Trophoblast cell (in vitro differentiated cells and primary cell): ENCODE measurements around the gene BRAP.

Experiments
- DNase-seq, 2 donors: peaks; one replicate each; pipeline ENCODE4 v3.0.0-alpha.2; 2016
- H2AFZ ChIP-seq: 2 replicates; pipeline ENCODE4 v1.6.1; 2013; ENCODE audit warnings: low read length, moderate library complexity, mild to moderate bottlenecking; ENCODE audit not compliant: insufficient read depth, poor library complexity
- H2AK5ac ChIP-seq: 2 replicates; pipeline ENCODE4 v1.6.1; 2013; ENCODE audit warnings: mild to moderate bottlenecking, low read length
- H2BK120ac ChIP-seq: 2 replicates; pipeline ENCODE4 v1.6.1; 2013; ENCODE audit warnings: low read length, mild to moderate bottlenecking, moderate library complexity; ENCODE audit not compliant: insufficient read depth, poor library complexity
- H2BK12ac ChIP-seq: 2 replicates; pipeline ENCODE4 v1.6.1; 2013; ENCODE audit warnings: mild to moderate bottlenecking, low read length, moderate library complexity
- H2BK5ac ChIP-seq: 2 replicates; pipeline ENCODE4 v1.6.1; 2013; ENCODE audit warnings: low read length, low read depth, moderate library complexity, mild to moderate bottlenecking; ENCODE audit not compliant: poor library complexity
- H3K14ac ChIP-seq: 2 replicates; pipeline ENCODE4 v1.6.1; 2013; ENCODE audit warnings: mild to moderate bottlenecking, low read length
- H3K18ac ChIP-seq: 2 replicates; pipeline ENCODE4 v1.6.1; 2013; ENCODE audit warnings: mild to moderate bottlenecking, low read length
- H3K23ac ChIP-seq: 2 replicates; pipeline ENCODE4 v1.6.1; 2013; ENCODE audit warnings: low read length
- H3K27ac ChIP-seq: 2 replicates; pipeline ENCODE4 v1.5.1; 2013; ENCODE audit warnings: low read depth, mild to moderate bottlenecking, inconsistent platforms, low read length, moderate library complexity
- H3K27me3 ChIP-seq: 2 replicates; pipeline ENCODE4 v1.6.1; 2013; ENCODE audit warnings: inconsistent platforms, mild to moderate bottlenecking, low read length, moderate library complexity; ENCODE audit not compliant: insufficient read depth
- H3K36me3 ChIP-seq, 2 experiments: 1 replicate in 1 of 2; 2 replicates in 1 of 2; pipeline ENCODE4 v1.6.1; 2013; ENCODE audit warnings: low read length in 2 of 2, mild to moderate bottlenecking in 2 of 2, moderate library complexity in 1 of 2; ENCODE audit not compliant: insufficient read depth in 2 of 2, control insufficient read depth in 1 of 2
- H3K4ac ChIP-seq: 2 replicates; pipeline ENCODE4 v1.6.1; 2013; ENCODE audit warnings: low read depth, mild to moderate bottlenecking, low read length, moderate library complexity
- H3K4me1 ChIP-seq, 2 experiments: 1 replicate in 1 of 2; 2 replicates in 1 of 2; pipeline ENCODE4 v1.6.1; 2013; ENCODE audit warnings: low read length in 2 of 2, mild to moderate bottlenecking in 2 of 2, moderate library complexity in 1 of 2; ENCODE audit not compliant: insufficient read depth in 2 of 2, control insufficient read depth in 1 of 2
- H3K4me2 ChIP-seq: 2 replicates; pipeline ENCODE4 v1.6.1; 2013; ENCODE audit warnings: inconsistent platforms, mild to moderate bottlenecking, low read length, moderate library complexity
- H3K4me3 ChIP-seq: 2 replicates; pipeline ENCODE4 v1.5.1; 2013; ENCODE audit warnings: mild to moderate bottlenecking, low read depth, low read length, inconsistent platforms
- H3K79me1 ChIP-seq: one replicate; pipeline ENCODE4 v1.6.1; 2013; ENCODE audit warnings: low read length
- H3K79me2 ChIP-seq: 2 replicates; pipeline ENCODE4 v1.6.1; 2013; ENCODE audit warnings: low read length, mild to moderate bottlenecking; ENCODE audit not compliant: control insufficient read depth, insufficient read depth, poor library complexity
- H3K9ac ChIP-seq: 2 replicates; pipeline ENCODE4 v1.6.1; 2013; ENCODE audit warnings: mild to moderate bottlenecking, low read length
- H3K9me3 ChIP-seq: 2 replicates; pipeline ENCODE4 v1.6.1; 2013; ENCODE audit warnings: low read depth, mild to moderate bottlenecking, control low read depth, inconsistent platforms, low read length; ENCODE audit not compliant: insufficient read depth
- H4K12ac ChIP-seq: 2 replicates; pipeline ENCODE4 v1.6.1; 2013; ENCODE audit warnings: low read depth, mild to moderate bottlenecking, low read length, moderate library complexity
- H4K8ac ChIP-seq: 2 replicates; pipeline ENCODE4 v1.6.1; 2013; ENCODE audit warnings: low read depth, mild to moderate bottlenecking, low read length, moderate library complexity
- H4K91ac ChIP-seq: one replicate; pipeline ENCODE4 v1.6.1; 2013; ENCODE audit warnings: low read depth, mild to moderate bottlenecking, low read length, moderate library complexity
- WGBS: extraction: QIAGEN DNeasy Blood & Tissue Kit; methylation state at CpG from one replicate; pipeline ENCODE4 v1.1.7; 2013; ENCODE audit warnings: missing lambda C conversion rate; ENCODE audit not compliant: insufficient read length, insufficient coverage; ENCODE audit errors: extremely low coverage; 5-methylcytosine and 5-hydroxymethylcytosine counted together

Gene BRAP

GRCh38 chr12:111693818-111694217, 8.1 kb upstream of the BRAP start:
- Histone ChIP-seq H2AFZ (no peak overlapping the region), H4K91ac (no peak overlapping the region), H3K4me2 (no peak overlapping the region), H3K9me3 (no peaks in the 10 kb centered on the region), H2AK5ac (no peak overlapping the region), H4K8ac (no peak overlapping the region), H3K4ac (no peak overlapping the region), H2BK12ac (no peak overlapping the region), H3K9ac (no peak overlapping the region), H2BK120ac (no peak overlapping the region), H3K23ac (no peak overlapping the region), H2BK5ac (no peak overlapping the region), H3K27ac (no peak overlapping the region), H3K36me3 (peaks cover 24 to 26% of the 10 kb centered on the region in 2 experiments), H3K4me1 (no peaks in the 10 kb centered on the region), H3K79me2 (no peaks in the 10 kb centered on the region), H3K18ac (no peak overlapping the region), H3K4me3 (no peak overlapping the region), H3K14ac (no peak overlapping the region), H3K79me1 (no peaks in the 10 kb centered on the region), H4K12ac (no peak overlapping the region), H3K27me3 (no peaks in the 10 kb centered on the region)
- DNase-seq: no peak
- no CpG with 5 or more reads among the region's 5 CpGs for WGBS

- H3K14ac ChIP-seq: no peak overlapping the region
- WGBS: no CpG with 5 or more reads among the region's 15 CpGs
- H3K9me3 ChIP-seq: no peaks in the 10 kb centered on the region
- H2BK120ac ChIP-seq: no peak overlapping the region
- no peak overlapping the region for H2BK12ac ChIP-seq
- H3K4me2 ChIP-seq: no peak overlapping the region
- no peak overlapping the region for H3K23ac ChIP-seq
- no peak overlapping the region for H3K4ac ChIP-seq
- H4K12ac ChIP-seq: no peak overlapping the region
- no peaks in the 10 kb centered on the region for H3K4me1 ChIP-seq
- H3K18ac ChIP-seq: no peak overlapping the region
- H3K36me3 ChIP-seq: peaks cover 19 to 23% of the 10 kb centered on the region in 2 experiments
- no peak overlapping the region for H3K9ac ChIP-seq
- no peak overlapping the region for H2AK5ac ChIP-seq
- H3K4me3 ChIP-seq: no peak overlapping the region
- H4K91ac ChIP-seq: no peak overlapping the region
- H2BK5ac ChIP-seq: no peak overlapping the region
- no peaks in the 10 kb centered on the region for H3K27me3 ChIP-seq
- H3K27ac ChIP-seq: no peak overlapping the region
- no peaks in the 10 kb centered on the region for H3K79me2 ChIP-seq
- no peak overlapping the region for H4K8ac ChIP-seq
- DNase-seq: peak in 1 of 2 donors; percentile 8
- no peaks in the 10 kb centered on the region for H3K79me1 ChIP-seq
- no peak overlapping the region for H2AFZ ChIP-seq
Measured at GRCh38 chr12:111692575-111693210, 6.9 kb upstream of the BRAP start.

- H3K4me3 ChIP-seq: no peak overlapping the region
- no peak overlapping the region for H4K12ac ChIP-seq
- H3K23ac ChIP-seq: no peak overlapping the region
- no peaks in the 10 kb centered on the region for H3K79me1 ChIP-seq
- no CpG with 5 or more reads among the region's 3 CpGs for WGBS
- H3K9me3 ChIP-seq: no peaks in the 10 kb centered on the region
- no peak overlapping the region for H2BK12ac ChIP-seq
- no peak overlapping the region for H2BK120ac ChIP-seq
- DNase-seq: no peak
- H3K27me3 ChIP-seq: no peaks in the 10 kb centered on the region
- H3K27ac ChIP-seq: no peak overlapping the region
- no peak overlapping the region for H3K14ac ChIP-seq
- peaks cover 16 to 23% of the 10 kb centered on the region in 2 experiments for H3K36me3 ChIP-seq
- no peak overlapping the region for H3K18ac ChIP-seq
- no peak overlapping the region for H3K4me2 ChIP-seq
- H2AFZ ChIP-seq: no peak overlapping the region
- H3K4ac ChIP-seq: no peak overlapping the region
- no peak overlapping the region for H3K9ac ChIP-seq
- H3K4me1 ChIP-seq: peaks cover 5% of the 10 kb centered on the region in 2 experiments
- H4K8ac ChIP-seq: no peak overlapping the region
- no peak overlapping the region for H4K91ac ChIP-seq
- H3K79me2 ChIP-seq: no peaks in the 10 kb centered on the region
- H2AK5ac ChIP-seq: no peak overlapping the region
- no peak overlapping the region for H2BK5ac ChIP-seq
Measured at GRCh38 chr12:111691262-111691661, 5.5 kb upstream of the BRAP start.

- no peak overlapping the region for H4K8ac ChIP-seq
- no peak for DNase-seq
- peaks cover 6% of the 10 kb centered on the region for H3K79me1 ChIP-seq
- H3K4me3 ChIP-seq: no peak overlapping the region
- H3K27ac ChIP-seq: no peak overlapping the region
- no peak overlapping the region for H3K14ac ChIP-seq
- H3K79me2 ChIP-seq: peaks cover 7% of the 10 kb centered on the region
- no peak overlapping the region for H3K4me2 ChIP-seq
- no peaks in the 10 kb centered on the region for H3K9me3 ChIP-seq
- no peak overlapping the region for H3K9ac ChIP-seq
- no peaks in the 10 kb centered on the region for H3K27me3 ChIP-seq
- no peak overlapping the region for H2AFZ ChIP-seq
- no peak overlapping the region for H4K12ac ChIP-seq
- no peak overlapping the region for H3K4ac ChIP-seq
- no CpG with 5 or more reads among the region's 10 CpGs for WGBS
- no peak overlapping the region for H3K18ac ChIP-seq
- H3K4me1 ChIP-seq: peaks cover 5% of the 10 kb centered on the region in 2 experiments
- H4K91ac ChIP-seq: no peak overlapping the region
- no peak overlapping the region for H2BK5ac ChIP-seq
- H2BK12ac ChIP-seq: no peak overlapping the region
- H3K36me3 ChIP-seq: peaks cover 6 to 8% of the 10 kb centered on the region in 2 experiments
- H2BK120ac ChIP-seq: no peak overlapping the region
- no peak overlapping the region for H2AK5ac ChIP-seq
- no peak overlapping the region for H3K23ac ChIP-seq
Measured at GRCh38 chr12:111687952-111688351, 2.2 kb upstream of the BRAP start.
